Astrocyte (in vitro differentiated cells and primary cell): ENCODE results near the gene SH3BP2.

ENCODE experiments used
- EZH2 ChIP-seq: IDR thresholded peaks from 2 replicates; pipeline ENCODE4 v1.6.1; 2012; ENCODE audit warnings: mild to moderate bottlenecking, low read length, inconsistent platforms; ENCODE audit not compliant: insufficient read depth
- TF ChIP-seq, protein P1 (sequence below): IDR thresholded peaks from 2 replicates; pipeline ENCODE4 v1.5.1; 2011; ENCODE audit warnings: low read depth, mild to moderate bottlenecking, inconsistent platforms, low read length, moderate library complexity; ENCODE audit not compliant: insufficient read depth

DNA sequence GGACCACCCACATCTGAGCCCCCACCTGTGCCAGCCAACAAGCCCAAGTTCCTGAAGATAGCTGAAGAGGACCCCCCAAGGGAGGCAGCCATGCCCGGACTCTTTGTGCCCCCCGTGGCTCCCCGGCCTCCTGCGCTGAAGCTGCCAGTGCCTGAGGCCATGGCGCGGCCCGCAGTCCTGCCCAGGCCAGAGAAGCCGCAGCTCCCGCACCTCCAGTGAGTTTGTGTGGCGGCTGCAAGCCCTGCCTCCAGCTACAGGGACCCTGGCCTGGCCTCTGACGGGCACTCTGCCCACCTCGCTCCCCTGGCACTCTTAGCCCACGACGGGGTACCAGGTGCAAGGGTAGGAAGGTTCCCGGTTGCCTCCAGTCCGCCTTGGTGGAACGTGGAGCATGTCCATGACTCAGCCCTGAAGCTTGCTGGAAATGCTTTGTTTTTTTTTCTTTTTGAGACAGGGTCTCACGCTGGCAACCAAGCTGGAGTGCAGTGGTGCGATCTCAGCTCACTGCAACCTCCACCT, 37.1 kb downstream of the SH3BP2 start:
- TF ChIP-seq, protein P1, sequence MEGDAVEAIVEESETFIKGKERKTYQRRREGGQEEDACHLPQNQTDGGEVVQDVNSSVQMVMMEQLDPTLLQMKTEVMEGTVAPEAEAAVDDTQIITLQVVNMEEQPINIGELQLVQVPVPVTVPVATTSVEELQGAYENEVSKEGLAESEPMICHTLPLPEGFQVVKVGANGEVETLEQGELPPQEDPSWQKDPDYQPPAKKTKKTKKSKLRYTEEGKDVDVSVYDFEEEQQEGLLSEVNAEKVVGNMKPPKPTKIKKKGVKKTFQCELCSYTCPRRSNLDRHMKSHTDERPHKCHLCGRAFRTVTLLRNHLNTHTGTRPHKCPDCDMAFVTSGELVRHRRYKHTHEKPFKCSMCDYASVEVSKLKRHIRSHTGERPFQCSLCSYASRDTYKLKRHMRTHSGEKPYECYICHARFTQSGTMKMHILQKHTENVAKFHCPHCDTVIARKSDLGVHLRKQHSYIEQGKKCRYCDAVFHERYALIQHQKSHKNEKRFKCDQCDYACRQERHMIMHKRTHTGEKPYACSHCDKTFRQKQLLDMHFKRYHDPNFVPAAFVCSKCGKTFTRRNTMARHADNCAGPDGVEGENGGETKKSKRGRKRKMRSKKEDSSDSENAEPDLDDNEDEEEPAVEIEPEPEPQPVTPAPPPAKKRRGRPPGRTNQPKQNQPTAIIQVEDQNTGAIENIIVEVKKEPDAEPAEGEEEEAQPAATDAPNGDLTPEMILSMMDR, result no peak
- no peak for TF ChIP-seq EZH2
